GM19023 (cell line): ENCODE results near the gene IMPG2.
A peak's percentile ranks its signal among the peaks of the same experiment; 100 is the strongest.

Source experiments
- ATAC-seq: cut with Tn5 transposase; IDR thresholded peaks from one replicate; pipeline ENCODE4 v1.9.1; 2021; ENCODE audit warnings: mild to moderate bottlenecking, moderate library complexity; ENCODE audit not compliant: unreplicated experiment

IMPG2 gene

DNA sequence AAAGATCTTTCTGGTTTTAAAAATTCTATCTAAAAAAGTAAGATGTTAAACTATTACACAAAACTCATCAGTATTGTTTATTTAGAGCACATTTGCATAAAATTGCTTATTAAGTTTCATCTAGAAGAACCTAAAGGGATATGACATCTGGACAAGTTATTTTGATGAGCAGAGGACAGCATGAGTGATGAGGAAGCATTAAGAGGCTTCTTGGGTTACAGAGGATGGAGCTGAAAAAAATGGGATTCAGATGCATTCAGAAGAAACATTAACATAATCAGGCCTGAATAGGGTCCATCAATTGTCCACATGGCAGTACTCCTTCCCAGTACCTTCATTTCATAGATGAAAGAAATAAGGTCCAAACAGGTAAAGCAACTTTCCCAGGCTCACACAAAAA, 41.6 kb downstream of the IMPG2 start:
- ATAC-seq, result no peak

DNA sequence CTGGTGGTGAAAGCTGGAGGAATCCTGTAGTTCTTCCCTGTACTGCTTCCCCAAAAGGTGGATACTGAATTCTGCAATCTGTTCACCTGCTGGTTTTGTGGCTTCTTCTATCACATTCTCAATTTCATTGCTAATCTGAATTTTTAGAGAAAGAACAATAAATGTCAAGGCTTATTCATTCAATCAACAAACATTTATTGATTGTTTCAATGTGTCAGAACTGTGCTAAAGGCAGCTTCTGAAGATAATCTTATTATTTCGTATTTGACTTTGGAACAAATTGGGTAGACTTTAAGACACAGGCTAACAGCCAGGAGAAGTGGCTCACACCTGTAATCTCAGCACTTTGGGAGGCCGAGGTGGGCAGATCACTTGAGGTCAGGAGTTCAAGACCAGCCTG, 46.8 kb downstream of the IMPG2 start:
- ATAC-seq, result no peak

DNA sequence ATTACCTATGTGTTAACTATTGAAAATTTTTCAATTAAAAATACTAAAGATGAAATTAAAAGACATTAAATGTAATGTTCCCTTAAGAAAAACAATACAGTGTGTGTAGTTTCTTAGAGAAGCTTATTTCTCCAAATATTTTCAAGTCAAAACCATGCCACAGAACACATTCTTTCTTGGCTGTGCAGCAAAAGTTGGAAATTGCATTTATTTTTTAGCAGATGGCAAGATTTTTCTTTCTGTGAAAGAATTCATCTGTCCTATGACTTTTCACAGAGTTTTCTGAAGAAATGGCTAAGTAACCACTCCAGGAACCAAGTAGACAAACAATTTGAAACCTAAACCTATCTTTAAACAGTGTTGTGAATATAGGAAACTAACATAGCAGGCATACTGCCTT, 47.2 kb downstream of the IMPG2 start:
- ATAC-seq, result no peak

DNA sequence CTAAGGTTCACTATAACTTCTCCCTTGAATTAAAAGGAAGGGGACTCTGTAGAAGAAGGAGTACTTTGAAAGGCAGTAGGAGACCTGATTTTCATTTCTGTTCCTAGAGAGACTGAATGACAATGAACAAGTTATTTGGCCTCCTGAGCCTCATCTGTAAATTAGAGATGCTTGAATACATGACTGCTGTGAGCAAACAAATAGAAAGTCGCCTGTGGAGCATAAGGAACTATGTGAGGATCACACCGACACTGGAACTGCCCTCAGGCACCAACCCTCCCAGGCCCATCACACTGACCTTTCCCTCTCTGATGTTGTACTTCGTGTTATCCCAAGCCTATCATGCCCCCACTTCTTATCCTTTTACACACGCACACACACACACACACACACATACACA, 48.6 kb downstream of the IMPG2 start:
- ATAC-seq, result no peak

DNA sequence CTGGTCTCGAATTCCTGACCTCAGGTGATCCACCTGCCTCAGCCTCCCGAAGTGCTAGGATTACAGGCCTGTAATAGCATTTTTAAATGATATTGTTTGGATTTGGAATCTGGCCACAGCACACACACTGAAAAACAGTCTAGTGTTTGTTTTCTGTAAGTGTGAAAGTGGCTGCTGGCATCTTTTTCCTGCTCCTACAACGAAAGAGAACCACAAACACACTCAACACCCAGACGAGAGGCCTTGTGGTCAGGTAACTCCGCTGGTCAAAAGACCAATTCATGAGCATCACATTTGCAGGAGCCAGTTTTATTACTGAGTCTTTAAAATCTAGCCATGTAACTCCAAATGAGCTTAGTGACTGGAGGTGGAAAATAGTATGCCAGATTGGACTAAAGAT, 50.2 kb downstream of the IMPG2 start:
- no peak for ATAC-seq

DNA sequence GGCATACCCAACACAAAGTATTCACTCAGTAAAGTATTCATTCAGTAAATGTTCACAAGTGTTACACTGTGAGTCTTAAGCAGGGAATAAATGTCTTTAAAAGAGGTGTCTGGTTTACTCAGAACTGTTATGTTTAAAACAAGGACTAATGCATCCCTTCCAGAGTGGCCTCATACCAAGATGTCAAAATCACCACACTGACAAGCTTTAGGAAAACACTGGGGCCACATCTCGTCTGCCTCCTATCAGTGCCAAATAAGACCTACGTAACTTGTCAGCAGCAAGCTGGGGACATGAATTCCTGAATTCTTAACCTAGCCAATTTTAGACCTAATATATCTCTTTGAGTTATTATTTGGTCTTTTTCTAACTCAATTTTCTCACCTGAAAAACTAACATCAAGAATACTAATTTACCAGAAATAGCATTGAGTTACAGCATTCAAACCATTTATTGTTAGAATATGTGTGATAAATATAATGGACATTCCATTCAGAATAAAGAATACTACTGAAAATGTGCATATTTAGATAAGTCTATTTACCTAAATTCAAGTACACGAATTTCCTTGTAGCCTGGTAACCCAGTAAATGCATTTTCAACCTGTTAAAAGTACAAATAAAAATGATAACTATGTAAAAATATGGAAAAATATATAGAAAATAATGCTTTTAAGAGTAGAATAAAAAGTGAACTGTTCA, 51.3 kb downstream of the IMPG2 start:
- ATAC-seq, result no peak

DNA sequence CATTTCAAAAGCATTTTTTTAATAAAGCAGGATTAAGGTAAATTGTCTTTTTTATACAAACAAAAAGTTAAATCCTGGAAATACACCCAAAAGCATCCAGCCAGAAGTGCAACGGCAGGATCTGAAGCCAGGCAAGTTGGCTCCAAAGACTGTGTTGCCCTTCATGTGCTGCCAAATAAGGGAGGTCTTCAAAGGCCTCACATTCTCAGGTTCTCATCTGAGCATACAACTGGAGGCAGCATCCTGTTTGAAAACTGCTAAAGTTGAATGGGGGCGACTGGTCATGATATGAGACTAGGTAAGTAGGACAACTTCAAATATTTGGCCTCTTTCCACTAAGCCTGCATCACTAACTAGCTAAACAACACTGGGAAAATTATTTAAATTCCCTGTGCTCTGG, 52.2 kb downstream of the IMPG2 start:
- ATAC-seq, result no peak

DNA sequence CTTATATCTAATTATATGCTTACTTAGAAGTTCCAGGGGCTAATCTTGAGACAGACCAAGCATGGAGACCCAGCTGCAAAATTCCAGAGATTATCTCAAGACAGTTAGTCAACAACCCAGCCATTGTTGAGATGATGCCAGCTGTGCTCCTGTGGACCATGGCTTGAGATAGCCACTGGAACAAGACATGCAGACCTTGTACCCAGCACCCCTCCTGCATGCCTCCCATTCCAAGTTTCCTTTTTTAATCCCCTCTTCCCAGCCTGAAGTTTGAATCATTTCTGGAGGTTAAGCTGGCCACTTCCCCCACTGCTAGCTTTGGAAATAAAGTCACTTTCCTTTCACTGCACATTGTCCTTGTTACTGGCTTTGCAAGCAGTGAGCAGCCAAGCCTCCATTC, 53.8 kb downstream of the IMPG2 start:
- no peak for ATAC-seq

DNA sequence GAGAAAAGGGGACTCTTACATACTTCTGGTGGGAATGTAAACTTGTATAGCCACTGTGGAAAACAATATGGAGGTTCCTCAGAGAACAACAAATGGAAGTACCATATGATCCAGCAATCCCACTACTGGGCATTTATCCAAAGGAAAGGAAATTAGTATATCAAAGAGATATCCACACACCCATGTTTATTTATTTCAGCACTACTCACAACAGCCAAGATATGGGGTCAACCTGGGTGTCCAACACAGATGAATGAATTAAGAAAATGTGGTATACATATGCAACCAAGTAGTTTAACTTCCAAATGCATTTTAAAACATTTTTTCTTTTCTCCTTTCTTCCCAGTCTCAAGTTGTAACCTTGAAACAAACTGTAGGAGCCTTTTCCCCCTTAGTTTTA, 54.3 kb downstream of the IMPG2 start:
- ATAC-seq, result no peak

DNA sequence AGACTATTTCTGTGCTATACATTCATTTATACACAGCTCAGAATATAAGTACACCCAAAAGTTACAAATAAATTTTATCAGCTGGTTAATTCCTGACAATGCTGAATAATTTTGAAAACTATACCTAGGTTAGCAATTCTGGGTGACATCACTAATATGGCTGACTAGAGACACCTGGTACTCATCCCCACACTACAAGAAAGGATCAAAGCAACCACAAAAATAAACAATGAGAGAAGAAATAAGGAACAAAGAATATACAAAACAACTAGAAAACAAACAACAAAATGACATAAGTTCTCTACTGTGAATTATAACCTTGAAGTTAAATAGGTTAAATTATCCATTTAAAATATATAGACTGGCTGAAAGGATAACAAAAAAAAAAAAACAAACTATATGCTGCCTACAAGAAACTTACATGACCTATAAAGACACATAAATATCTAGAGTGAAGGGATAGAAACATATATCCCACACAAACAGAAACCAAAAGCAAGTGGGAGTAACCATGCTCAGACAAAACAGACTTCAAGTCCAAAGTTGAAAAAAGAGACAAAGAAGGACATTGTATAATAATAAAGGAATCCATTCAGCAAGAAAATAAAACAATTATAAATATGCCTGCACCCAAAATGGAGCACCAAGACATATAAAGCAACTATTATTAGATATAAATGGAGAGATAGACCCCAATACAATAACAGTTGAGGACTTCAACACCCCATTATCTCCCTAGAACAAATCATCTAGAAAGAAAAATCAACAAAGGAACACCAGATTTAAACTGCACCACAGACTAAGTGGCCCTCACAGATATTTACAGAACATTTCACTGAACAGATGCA, 57.8 kb downstream of the IMPG2 start:
- ATAC-seq, result peak; percentile 81

DNA sequence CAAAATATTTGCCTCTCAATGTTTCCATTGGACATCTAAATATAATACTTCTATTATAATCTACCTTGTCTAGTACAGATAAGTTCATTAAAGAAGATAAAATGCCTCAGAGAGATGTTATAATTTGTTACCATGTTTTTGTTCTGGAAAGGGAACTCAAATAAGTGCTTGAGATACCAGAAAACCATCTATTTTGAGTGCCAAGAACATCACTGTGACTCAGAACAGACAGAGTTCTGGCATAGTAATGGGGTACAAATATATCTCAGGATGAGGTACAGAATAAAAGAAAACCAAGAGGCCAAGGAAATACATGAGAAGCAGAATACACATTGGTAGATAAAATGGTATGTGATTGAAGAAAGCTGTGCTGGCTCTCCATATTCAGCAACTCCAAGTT, 58.9 kb downstream of the IMPG2 start:
- no peak for ATAC-seq

DNA sequence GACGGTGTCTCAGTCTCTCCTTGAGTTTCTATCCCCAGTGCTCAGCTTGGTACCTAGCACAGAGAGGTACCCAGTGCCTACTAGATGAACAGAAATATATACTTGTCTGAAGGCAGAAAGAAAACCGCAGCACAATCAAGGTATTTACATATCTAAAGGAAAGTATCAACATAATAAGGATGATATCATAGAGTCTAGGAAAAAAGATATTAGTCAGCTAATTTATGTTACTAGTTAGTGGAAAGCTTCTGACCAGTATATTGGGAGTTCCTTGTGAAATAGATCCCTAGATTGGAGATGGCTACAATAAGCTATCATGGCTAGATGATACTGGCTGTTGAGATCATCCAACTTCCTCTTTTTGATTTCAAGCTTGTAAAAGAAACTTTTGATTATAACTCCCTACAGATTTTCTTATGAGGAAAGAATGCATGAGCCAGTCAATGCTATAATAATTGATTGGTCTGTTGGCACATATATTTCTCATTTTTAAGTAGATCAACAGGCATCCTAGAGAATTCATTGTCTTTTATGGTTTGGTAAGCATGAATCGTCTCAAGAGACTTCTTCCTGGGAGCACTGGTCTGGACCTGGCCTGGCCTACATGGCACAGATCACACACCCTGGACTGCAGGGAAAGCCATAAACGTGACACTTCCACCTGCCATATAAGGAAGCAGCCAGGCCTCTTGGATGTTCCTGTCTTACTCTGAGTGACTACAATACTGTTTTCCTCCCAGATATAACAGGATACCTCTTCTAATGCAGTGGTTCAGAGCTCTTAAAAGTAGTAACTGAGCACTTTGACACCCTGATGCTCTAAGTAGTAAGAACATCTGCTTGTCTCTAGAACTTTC, 60.7 kb downstream of the IMPG2 start:
- no peak for ATAC-seq

DNA sequence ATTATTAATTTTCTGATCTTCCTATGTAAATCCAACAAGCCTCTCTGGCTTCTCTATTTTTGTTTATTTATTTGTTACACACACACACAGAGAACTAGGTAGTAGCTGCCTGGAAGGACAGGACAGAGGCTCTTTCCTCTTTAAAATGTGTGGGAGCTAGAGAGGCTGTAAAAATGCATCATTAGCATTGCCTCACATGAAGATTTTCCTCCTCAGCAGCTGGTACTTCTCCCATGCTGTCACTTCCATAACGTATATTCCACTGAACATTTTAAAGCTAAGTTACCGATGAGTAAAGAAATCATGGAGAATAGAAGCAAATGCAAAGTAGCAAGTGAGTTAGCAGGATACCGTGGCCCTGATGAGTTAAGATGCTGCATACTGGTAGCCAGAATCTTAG, 63.9 kb downstream of the IMPG2 start:
- no peak for ATAC-seq

DNA sequence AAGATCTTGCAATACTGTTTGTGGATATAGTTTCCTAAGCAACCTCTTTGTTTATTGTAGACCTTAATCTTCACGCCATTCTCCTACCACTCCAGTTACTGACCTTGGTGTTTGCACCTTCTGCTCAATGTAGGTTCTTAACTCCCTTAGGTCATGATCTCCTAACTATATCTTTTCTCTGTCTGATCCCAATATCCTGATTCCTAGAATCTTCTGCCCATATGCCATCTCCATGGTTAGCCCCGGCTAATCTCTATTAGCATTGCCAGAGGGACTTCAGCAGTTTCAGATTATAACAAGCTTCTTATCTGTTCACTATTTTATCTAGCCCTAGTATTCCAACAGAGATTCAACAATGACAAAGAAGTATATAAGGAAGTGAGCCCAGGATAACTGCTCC, 64.9 kb downstream of the IMPG2 start:
- no peak for ATAC-seq

DNA sequence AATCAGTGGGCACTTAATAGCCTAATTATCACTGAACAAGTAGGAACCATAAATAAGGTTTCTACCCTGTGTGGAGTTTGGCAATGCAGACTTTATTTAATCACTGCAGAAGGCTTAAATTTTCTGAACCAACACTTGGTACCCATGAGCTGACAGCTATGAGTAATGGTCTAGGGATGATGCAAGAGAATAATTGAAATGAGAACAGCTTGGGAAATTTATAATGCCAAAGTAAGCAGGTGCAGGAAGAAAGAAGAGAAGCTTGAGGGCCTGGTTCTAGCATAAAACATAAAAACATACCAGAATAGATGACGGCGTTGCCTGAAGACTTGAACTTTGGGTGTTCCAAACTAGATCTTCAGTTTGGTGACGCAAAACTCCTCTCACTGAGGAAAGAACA, 67.0 kb downstream of the IMPG2 start:
- ATAC-seq, result no peak

DNA sequence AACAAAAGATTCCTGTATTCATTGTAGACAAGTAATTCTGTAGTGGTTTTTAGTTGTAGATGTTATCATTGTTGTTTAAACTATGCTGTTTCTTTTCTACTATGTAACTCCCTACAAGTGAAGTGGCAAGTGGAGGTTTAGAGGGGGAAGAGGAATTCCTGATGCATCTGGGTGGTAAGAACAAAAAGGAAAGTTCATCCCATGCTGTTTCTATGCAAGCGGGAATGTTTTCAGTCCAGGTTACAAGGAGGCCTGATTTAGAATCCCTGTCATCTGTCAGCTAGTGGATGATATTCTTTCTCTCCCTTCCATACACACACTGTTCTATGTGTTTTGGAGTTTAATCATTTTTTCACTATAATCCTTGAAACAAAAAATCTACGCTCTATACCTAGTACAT, 67.4 kb downstream of the IMPG2 start:
- ATAC-seq, result no peak

DNA sequence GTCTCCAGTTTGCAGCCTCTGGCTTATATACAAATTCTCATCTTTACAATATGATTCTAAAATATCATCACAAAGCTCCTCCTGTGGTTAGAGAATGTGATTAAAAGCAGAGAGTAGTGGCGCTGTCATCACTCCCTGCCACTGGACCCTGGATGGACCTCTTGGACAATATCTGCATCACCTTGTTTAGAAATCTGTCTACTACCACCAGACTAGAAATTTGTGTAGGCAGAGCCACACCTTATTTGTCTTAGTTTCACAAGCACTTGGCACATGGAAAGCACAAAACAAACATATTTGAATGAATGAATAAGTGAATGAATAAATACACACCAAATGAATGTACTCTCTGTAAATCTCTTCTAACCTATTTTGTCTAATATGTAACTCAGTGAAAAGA, 68.1 kb downstream of the IMPG2 start:
- ATAC-seq, result no peak

DNA sequence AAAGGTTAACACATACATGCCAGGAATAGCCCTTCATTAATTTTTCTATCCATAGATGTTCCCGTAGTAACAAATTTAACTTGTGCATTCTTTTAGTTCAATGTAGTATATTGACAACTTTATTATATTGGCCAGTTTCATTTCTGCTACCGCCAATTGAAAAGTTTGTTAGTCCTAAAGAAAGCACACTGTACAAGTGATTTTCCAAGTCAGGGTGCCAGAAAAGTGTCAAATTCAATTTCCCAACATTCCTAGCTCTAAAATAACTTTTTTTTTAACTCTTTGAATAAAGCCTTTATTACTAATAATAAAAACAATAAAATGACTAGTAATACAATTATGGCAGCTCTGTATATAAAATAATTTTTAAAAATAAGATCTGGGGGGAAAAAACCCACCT, 68.9 kb downstream of the IMPG2 start:
- ATAC-seq, result no peak

DNA sequence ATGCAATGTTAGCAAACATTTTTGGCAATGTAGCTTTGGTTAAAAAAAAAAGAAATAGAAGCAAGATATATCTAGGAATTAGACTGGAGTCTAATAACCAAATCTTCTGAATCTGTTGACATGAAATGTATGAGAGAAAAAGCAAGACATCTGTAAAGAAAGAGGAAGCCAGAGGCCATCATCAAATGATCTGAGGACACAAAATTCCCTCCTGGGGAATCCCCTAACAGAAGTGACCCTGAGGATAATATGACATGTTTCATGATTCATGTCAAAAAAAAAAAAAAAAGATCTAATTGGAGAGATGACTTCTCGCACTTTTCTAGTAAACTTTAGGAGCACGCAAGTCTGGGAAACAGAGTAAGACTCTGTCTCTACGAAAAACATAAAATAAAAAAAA, 70.9 kb downstream of the IMPG2 start:
- no peak for ATAC-seq

DNA sequence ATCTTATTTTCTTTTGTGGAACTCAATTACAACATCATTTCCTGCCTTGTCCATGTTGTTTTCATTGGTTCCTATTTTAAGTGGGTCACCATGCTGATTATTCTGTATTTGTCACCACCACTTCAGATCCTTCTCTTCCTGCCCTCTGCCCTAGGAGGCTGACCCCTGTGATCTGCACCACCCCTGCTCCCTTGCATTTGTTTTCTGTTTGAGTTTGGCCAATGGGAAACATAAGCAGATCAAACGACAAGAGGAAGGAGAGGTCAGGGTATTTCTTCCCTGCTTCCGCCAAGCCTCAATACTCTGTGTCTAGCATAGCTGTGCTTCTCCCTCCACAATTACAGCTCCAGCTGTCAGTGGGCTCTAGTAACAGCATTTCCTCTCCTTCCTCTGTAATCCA, 71.6 kb downstream of the IMPG2 start:
- no peak for ATAC-seq

DNA sequence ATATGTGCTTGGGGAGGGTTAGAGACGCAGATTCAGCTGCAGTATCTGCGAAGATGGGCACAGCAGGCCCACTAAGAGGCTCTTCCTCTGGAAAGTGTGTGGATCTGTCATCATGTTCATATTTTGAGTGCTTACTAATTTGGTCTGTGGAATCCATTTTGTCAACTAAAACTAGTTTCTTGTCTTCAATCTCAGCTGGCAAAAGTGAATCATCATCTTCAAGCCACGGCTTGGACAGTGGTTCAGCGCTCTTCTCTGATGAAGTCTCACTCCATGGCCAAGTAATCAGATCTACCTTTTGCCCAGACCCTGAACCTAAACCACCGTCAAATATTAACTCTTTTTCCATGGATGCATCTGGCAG, 76.2 kb downstream of the IMPG2 start:
- no peak for ATAC-seq
